GM23248 (cell line): ENCODE results near the gene TSHZ2. TPM values are rescaled to one million over a fixed set of nuclear protein-coding genes. Genes with fewer than 3 reads are reported as not detected.

Experiments
- DNase-seq: peaks from one replicate; pipeline ENCODE4 v3.0.0-alpha.2; 2015
- H2AFZ ChIP-seq: fragments of 200-600 bp; sonication (generic); 2 replicates; pipeline ENCODE4 v1.6.1; 2016; ENCODE audit warnings: antibody characterized with exemption
- H3F3A ChIP-seq: fragments of 200-600 bp; sonication (generic); 2 replicates; pipeline ENCODE4 v1.6.1; 2016; ENCODE audit warnings: mild to moderate bottlenecking, antibody characterized with exemption, mixed run types; ENCODE audit not compliant: insufficient read depth
- H3K27ac ChIP-seq: fragments of 200-600 bp; sonication (generic); 2 replicates; pipeline ENCODE4 v1.5.1; 2016; ENCODE audit warnings: mild to moderate bottlenecking
- H3K27me3 ChIP-seq: fragments of 200-600 bp; sonication (generic); replicated peaks from 2 replicates; pipeline ENCODE4 v1.6.1; 2016; ENCODE audit warnings: mild to moderate bottlenecking; ENCODE audit not compliant: insufficient read depth
- H3K36me3 ChIP-seq: fragments of 200-600 bp; sonication (generic); 2 replicates; pipeline ENCODE4 v1.6.1; 2016; ENCODE audit warnings: low read depth, mild to moderate bottlenecking
- H3K4me1 ChIP-seq: fragments of 200-600 bp; sonication (generic); 2 replicates; pipeline ENCODE4 v1.6.1; 2016; ENCODE audit warnings: mild to moderate bottlenecking; ENCODE audit not compliant: insufficient read depth
- H3K4me2 ChIP-seq: fragments of 200-600 bp; sonication (generic); one replicate; pipeline ENCODE4 v1.6.1; 2016; ENCODE audit warnings: mild to moderate bottlenecking; ENCODE audit not compliant: unreplicated experiment
- H3K4me3 ChIP-seq: fragments of 200-600 bp; sonication (generic); 2 replicates; pipeline ENCODE4 v1.5.1; 2016; ENCODE audit warnings: mild to moderate bottlenecking
- H3K79me2 ChIP-seq: fragments of 200-600 bp; sonication (generic); 2 replicates; pipeline ENCODE4 v1.6.1; 2016; ENCODE audit warnings: mild to moderate bottlenecking; ENCODE audit not compliant: insufficient read depth
- H3K9ac ChIP-seq: fragments of 200-600 bp; sonication (generic); 2 replicates; pipeline ENCODE4 v1.6.1; 2016; ENCODE audit warnings: mild to moderate bottlenecking
- H3K9me2 ChIP-seq: fragments of 200-600 bp; sonication (generic); 2 replicates; pipeline ENCODE4 v1.6.1; 2016; ENCODE audit warnings: mixed run types, mild to moderate bottlenecking, moderate library complexity; ENCODE audit not compliant: insufficient read depth
- H3K9me3 ChIP-seq: fragments of 200-600 bp; sonication (generic); one replicate; pipeline ENCODE4 v1.6.1; 2017; ENCODE audit warnings: low read depth
- H4K20me1 ChIP-seq: fragments of 200-600 bp; sonication (generic); 2 replicates; pipeline ENCODE4 v1.6.0; 2016; ENCODE audit not compliant: insufficient read depth
- EZH2 ChIP-seq: fragments of 200-600 bp; sonication (generic); IDR thresholded peaks from 2 replicates; pipeline ENCODE4 v1.6.1; 2018; ENCODE audit warnings: antibody characterized with exemption, mild to moderate bottlenecking; ENCODE audit not compliant: insufficient read depth, poor library complexity, severe bottlenecking
- EZH2phosphoT487 ChIP-seq: fragments of 200-600 bp; sonication (generic); IDR thresholded peaks from 2 replicates; pipeline ENCODE4 v1.6.1; 2018; ENCODE audit warnings: antibody characterized with exemption, moderate library complexity, mild to moderate bottlenecking, low read depth; ENCODE audit not compliant: insufficient read depth
- WGBS, 2 experiments: methylation state at CpG; one replicate each; pipeline ENCODE4 v1.1.6; 2015 to 2017; ENCODE audit warnings: low lambda C conversion rate in 2 of 2, low coverage in 1 of 2; ENCODE audit errors: missing lambda C conversion rate in 2 of 2; 5-methylcytosine and 5-hydroxymethylcytosine counted together
- in situ Hi-C: fragments of 300-500 bp; cut with MboI; formaldehyde crosslinking; loops from 2 replicates; pipeline ENCODE4 v1.15.0; 2020
- polyA plus RNA-seq: library from polyadenylated mRNA; unstranded; fragments of >200 nt; fragmentation: Nextera tagmentation; extraction: Ambion mirVana; gene quantifications from 2 replicates; pipeline ENCODE4 v1.2.1, GENCODE V29; 2016
- total RNA-seq: library from RNA; depleted of rRNA; stranded (reverse); fragments of >200 nt; shearing (Covaris generic); gene quantifications from 2 replicates; pipeline ENCODE4 v1.2.3, GENCODE V29; 2014

The TSHZ2 gene
- total and polyA plus RNA-seq, 2 experiments from 2014 or later: 4.5 to 13.4 TPM

DNA sequence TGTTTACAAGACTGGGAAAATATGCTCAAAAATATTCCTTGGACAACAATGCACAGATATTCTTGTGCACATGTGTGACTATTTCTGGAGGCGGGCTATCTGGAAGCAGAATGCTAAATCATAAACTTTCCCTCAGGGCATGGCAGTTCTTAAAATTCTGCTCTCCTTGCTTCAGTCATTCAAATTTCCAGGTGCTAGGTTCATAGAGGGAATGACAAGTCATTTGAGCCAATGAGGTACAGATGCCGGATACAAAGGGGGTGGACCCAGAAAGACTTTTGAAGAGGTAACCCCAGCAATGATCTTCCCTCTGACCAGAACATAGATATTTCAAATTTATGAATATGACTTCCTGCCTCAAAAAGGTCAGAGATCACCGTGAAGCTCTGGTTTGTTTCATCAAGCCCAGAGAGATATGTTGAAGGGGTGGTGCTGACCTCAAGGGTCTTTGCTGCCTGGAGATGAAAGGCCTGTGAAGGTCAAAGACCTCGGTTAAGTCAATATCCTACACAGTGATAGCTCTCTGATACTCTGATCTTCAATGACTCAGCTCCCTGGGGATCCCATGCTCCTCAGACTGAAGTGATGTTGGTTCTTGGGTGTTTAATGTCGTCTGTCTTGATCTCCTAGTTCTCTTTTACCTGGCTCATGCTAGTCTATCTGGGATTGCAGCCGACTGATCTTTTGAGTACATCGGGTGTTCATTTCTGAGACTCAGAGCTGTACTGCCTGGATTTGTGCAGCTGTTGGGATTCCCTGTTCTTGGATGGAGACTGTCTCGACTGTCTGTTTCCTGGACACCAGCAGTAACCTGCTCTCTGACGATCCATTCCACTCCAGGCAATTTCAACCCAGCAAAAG, 47.5 kb upstream of the TSHZ2 start:
- Histone ChIP-seq H3K4me1 (peaks cover 27% of the 10 kb centered on the region), H3K27ac (no peak overlapping the region), H3K9me2 (no peaks in the 10 kb centered on the region), H3K36me3 (no peaks in the 10 kb centered on the region), H3K4me2 (no peak overlapping the region), H3K9ac (no peak overlapping the region), H3K4me3 (no peak overlapping the region), H4K20me1 (no peaks in the 10 kb centered on the region), H3K27me3 (no peaks in the 10 kb centered on the region), H3K79me2 (no peaks in the 10 kb centered on the region), H2AFZ (no peak overlapping the region), H3F3A (no peaks in the 10 kb centered on the region), H3K9me3 (no peaks in the 10 kb centered on the region)
- DNase-seq: peak; percentile 51
- TF ChIP-seq EZH2 (no peak), EZH2phosphoT487 (no peak)
- WGBS, 2 experiments: 82 to 85% methylated on average over 9 of the region's 9 CpGs
- in situ Hi-C loops: no loop called here

DNA sequence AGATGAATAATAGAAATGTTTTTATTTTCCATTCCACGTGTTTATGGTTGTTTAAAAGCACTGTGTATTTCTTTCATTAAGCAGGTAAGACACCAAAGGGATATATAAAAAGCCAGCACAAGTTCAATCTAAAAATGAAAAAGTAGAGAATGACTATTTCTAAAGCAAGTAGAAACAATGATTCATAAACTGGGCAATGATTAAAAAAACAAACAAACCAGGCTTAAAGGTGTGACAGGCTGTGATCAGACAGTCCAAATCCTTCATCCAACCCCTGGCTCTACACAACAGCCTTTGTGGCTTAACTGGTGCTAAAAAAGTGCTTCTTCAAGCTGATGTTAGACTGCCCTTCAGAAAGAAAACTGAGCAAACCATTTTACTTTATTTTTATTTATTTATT, 45.7 kb upstream of the TSHZ2 start:
- no peaks in the 10 kb centered on the region for H3K9me3 ChIP-seq
- no peaks in the 10 kb centered on the region for H3K27me3 ChIP-seq
- no peak overlapping the region for H3K4me2 ChIP-seq
- WGBS, 2 experiments: 6 to 7% methylated on average over 1 of the region's 1 CpG
- TF ChIP-seq EZH2 (no peak), EZH2phosphoT487 (no peak)
- H3K9me2 ChIP-seq: no peaks in the 10 kb centered on the region
- H4K20me1 ChIP-seq: no peaks in the 10 kb centered on the region
- DNase-seq: peak; percentile 36
- peaks cover 27% of the 10 kb centered on the region for H3K4me1 ChIP-seq
- no peaks in the 10 kb centered on the region for H3K36me3 ChIP-seq
- no peaks in the 10 kb centered on the region for H3F3A ChIP-seq
- no peak overlapping the region for H3K27ac ChIP-seq
- H3K9ac ChIP-seq: no peak overlapping the region
- no peak overlapping the region for H3K4me3 ChIP-seq
- H2AFZ ChIP-seq: no peak overlapping the region
- in situ Hi-C loops: no loop called here
- H3K79me2 ChIP-seq: no peaks in the 10 kb centered on the region

DNA sequence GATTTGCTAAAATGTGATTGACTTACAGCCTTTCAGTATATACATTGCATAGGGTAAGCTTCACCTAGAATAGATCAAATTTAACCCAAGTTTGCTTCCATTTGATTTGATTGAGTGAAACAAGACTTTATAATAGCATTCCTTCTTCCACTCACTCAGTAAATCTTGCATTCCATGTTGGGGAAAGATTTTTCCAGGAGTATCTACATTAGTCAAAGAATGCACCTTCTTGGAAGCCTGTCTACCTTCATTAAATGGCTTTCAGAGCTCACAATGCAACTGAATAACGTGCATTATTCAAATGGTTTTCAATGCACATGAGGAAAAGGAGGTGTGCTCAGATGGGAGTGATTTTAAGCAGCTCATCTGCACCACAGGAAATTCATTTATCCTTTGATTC, 38.3 kb upstream of the TSHZ2 start:
- H3K27ac ChIP-seq: no peak overlapping the region
- no peaks in the 10 kb centered on the region; the same call in 1 of the 2 replicates for H3K27me3 ChIP-seq
- H3K9me2 ChIP-seq: no peaks in the 10 kb centered on the region
- no peak overlapping the region for H2AFZ ChIP-seq
- H3K4me1 ChIP-seq: peaks cover 5% of the 10 kb centered on the region; the same call in 1 of the 2 replicates
- H3K9ac ChIP-seq: no peak overlapping the region
- no peaks in the 10 kb centered on the region for H3K79me2 ChIP-seq
- no peaks in the 10 kb centered on the region for H3K36me3 ChIP-seq
- no peak overlapping the region for H3K4me3 ChIP-seq
- DNase-seq: no peak
- H3F3A ChIP-seq: no peaks in the 10 kb centered on the region
- H3K9me3 ChIP-seq: no peaks in the 10 kb centered on the region
- TF ChIP-seq EZH2 (no peak), EZH2phosphoT487 (no peak)
- WGBS, 2 experiments: 44 to 56% methylated on average over 1 of the region's 1 CpG
- no peak overlapping the region for H3K4me2 ChIP-seq
- H4K20me1 ChIP-seq: no peaks in the 10 kb centered on the region
- in situ Hi-C loops: no loop called here

DNA sequence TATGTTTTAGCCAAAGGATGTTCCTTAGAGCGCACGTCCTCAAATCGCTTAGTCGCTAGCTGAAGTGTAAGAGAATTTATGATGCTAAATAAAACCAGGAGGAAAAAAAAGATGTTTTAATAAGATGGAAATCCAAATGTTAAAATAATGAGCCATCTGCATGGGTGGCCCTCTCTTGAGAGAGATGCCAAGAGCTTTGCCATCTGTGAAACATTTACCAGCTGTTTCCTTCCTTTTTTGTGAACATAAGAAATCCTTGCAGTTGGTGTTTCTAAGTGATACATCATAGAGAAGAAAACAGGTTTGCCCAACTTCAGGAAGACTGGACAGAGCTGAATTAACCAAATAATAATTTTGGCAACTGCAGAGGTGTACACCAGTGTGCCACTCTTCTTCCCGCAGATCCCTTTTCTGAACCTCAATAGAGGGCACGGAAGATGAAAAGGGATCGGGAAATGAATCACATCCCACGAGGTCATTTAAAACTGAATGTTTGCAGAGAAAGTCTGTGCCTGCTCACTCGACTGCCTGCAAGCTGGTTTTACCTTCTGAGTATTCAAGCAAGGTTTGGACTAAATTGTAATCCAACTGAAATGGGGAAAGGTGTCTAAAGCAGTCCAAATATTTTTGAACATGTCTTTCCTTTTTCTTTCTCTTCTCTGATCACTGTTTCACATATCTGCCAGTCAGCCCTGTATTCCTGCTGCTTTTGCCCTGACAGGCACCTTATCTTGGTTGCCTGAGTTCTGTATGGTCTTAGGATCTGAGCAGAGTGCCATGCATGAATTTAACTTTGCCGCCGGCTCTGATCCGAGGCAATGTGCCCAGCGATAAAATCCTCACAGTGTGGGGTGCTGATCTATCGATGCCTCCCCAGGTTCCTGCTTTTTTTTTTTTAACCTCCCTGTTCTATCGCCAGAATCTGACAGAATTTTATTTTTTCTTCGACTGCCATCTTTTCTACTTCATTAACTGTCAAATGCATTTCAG, 35.5 kb upstream of the TSHZ2 start:
- Histone ChIP-seq H3K9me2 (no peaks in the 10 kb centered on the region), H3K36me3 (no peaks in the 10 kb centered on the region), H3K27ac (no peak overlapping the region), H3K4me3 (no peak overlapping the region), H3K4me2 (no peak overlapping the region), H4K20me1 (no peaks in the 10 kb centered on the region), H3F3A (no peaks in the 10 kb centered on the region), H3K27me3 (no peaks in the 10 kb centered on the region; the same call in 1 of the 2 replicates), H3K4me1 (peaks cover 5% of the 10 kb centered on the region; the same call in 1 of the 2 replicates), H3K9me3 (no peaks in the 10 kb centered on the region), H3K9ac (no peak overlapping the region), H2AFZ (0 out of 2 replicates have a peak overlapping the region, but pooled peaks have one; percentile 45), H3K79me2 (no peaks in the 10 kb centered on the region)
- in situ Hi-C loops: no loop called here
- TF ChIP-seq EZH2: no peak
- TF ChIP-seq EZH2phosphoT487: no peak
- peak; percentile 31 for DNase-seq
- WGBS, 2 experiments: 52 to 54% methylated on average over 16 of the region's 16 CpGs
